MCF 10A (cell line): ENCODE measurements around the gene ABHD10. TPM values are rescaled to one million over a fixed set of nuclear protein-coding genes. Genes with fewer than 3 reads are reported as not detected.
A peak's percentile ranks its signal among the peaks of the same experiment; 100 is the strongest.

Experiments
- BruUV-seq: library from RNA; stranded (reverse); fragments of 400-500 nt; replicated peaks from 2 replicates; lab custom pipeline; 2021; lab: Mats Ljungman, UMichigan
- CTCF ChIA-PET: fragments of 300-600 bp; sonication (Branson Sonifier 250); formaldehyde crosslinking; extraction: SDS; loops from one replicate; lab custom pipeline; 2021; ENCODE audit warnings: antibody characterized with exemption, inconsistent platforms; lab: Yijun Ruan, JAX
- POLR2A ChIA-PET: fragments of 300-600, 350-650 bp; sonication (Branson Sonifier 250); formaldehyde crosslinking; extraction: SDS; loops from one replicate; lab custom pipeline; 2020; ENCODE audit warnings: antibody characterized with exemption, inconsistent platforms; lab: Yijun Ruan, JAX
- DNase-seq: peaks from one replicate; pipeline ENCODE4 v3.0.0-alpha.2; 2018; ENCODE audit not compliant: unreplicated experiment
- H3K27ac Mint-ChIP-seq: one replicate; pipeline ENCODE4 v1.8.0; 2022; ENCODE audit warnings: mild to moderate bottlenecking, low read depth, mixed read lengths; ENCODE audit not compliant: unreplicated experiment
- H3K27me3 Mint-ChIP-seq: one replicate; pipeline ENCODE4 v1.8.0; 2022; ENCODE audit warnings: mixed read lengths; ENCODE audit not compliant: insufficient read depth, unreplicated experiment
- H3K36me3 Mint-ChIP-seq: one replicate; pipeline ENCODE4 v1.8.0; 2022; ENCODE audit warnings: mild to moderate bottlenecking, moderate library complexity, mixed read lengths; ENCODE audit not compliant: insufficient read depth, unreplicated experiment
- H3K4me1 Mint-ChIP-seq: one replicate; pipeline ENCODE4 v1.8.0; 2022; ENCODE audit warnings: mixed read lengths; ENCODE audit not compliant: insufficient read depth, unreplicated experiment
- H3K4me3 Mint-ChIP-seq: one replicate; pipeline ENCODE4 v1.8.0; 2022; ENCODE audit warnings: mild to moderate bottlenecking, moderate library complexity, mixed read lengths; ENCODE audit not compliant: unreplicated experiment
- H3K9me3 Mint-ChIP-seq: one replicate; pipeline ENCODE4 v1.8.0; 2022; ENCODE audit warnings: mixed read lengths; ENCODE audit not compliant: unreplicated experiment
- intact Hi-C: fragments of 100-400 bp; cut with micrococcal nuclease; formaldehyde crosslinking; loops from 2 replicates; pipeline ENCODE4 v1.14.1; 2022
- total RNA-seq: library from RNA; stranded (reverse); gene quantifications from 2 replicates; pipeline ENCODE4 v1.2.3, GENCODE V29; 2022
- TF ChIP-seq, protein P1 (sequence below): fragments of 200-600 bp; IDR thresholded peaks from one replicate; pipeline ENCODE4 v1.8.0; 2022; ENCODE audit warnings: antibody characterized with exemption, mild to moderate bottlenecking; ENCODE audit not compliant: unreplicated experiment

ABHD10 gene
- total RNA-seq, 1 experiment from 2014 or later: 34.1 TPM

DNA sequence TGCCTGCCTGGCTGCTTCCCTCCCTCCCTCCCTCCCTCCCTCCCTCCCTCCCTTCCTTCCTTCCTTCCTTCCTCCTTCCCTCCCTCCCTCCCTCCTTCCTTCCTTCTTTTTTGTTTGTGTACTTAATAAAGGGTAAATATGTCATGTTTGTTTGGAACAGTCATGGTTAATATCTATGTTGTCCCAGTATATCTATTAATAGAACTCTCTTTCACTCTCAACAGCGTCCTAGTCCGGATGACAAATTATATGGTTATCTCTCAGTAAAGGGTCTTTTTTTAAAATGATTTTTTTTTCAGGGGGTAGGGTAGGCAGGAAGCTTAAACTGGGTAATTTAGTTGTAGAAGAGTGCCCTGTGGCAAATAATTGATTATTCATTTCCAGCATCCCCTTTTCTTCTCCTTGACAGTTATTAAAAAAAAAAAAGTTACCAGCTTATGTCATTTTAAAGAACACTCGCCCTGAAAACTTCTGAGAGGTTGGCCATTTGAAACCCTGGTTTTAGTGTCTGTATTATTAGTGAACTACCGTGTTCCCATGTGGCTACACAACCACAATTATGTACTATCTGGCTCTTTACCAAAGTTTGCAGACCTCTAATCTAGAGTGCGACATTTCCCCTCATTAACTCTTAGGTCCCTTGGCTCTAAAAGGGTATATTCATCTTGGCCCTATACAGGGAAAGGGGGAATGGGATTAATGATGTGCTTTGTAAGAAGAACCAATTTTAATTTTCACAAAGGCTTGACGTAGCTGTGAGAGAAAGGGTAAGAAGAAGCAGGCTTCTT, 33.6 kb downstream of the ABHD10 start:
- Mint-ChIP-seq H3K27me3 (no peaks in the 10 kb centered on the region), H3K27ac (no peak overlapping the region), H3K9me3 (no peaks in the 10 kb centered on the region), H3K4me1 (no peaks in the 10 kb centered on the region), H3K36me3 (no peaks in the 10 kb centered on the region), H3K4me3 (no peak overlapping the region)
- TF ChIP-seq, protein P1, sequence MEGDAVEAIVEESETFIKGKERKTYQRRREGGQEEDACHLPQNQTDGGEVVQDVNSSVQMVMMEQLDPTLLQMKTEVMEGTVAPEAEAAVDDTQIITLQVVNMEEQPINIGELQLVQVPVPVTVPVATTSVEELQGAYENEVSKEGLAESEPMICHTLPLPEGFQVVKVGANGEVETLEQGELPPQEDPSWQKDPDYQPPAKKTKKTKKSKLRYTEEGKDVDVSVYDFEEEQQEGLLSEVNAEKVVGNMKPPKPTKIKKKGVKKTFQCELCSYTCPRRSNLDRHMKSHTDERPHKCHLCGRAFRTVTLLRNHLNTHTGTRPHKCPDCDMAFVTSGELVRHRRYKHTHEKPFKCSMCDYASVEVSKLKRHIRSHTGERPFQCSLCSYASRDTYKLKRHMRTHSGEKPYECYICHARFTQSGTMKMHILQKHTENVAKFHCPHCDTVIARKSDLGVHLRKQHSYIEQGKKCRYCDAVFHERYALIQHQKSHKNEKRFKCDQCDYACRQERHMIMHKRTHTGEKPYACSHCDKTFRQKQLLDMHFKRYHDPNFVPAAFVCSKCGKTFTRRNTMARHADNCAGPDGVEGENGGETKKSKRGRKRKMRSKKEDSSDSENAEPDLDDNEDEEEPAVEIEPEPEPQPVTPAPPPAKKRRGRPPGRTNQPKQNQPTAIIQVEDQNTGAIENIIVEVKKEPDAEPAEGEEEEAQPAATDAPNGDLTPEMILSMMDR: no peak
- CTCF ChIA-PET: interaction anchor here (0.5 to 8.9 kb wide), 21 partner anchors 8 to 1197 kb away, joined by 3 to 101 read pairs (median 5); partner anchors contain the start of genes TAGLN3 and TMPRSS7
- POLR2A ChIA-PET: interaction anchor here (0.5 to 1.8 kb wide), 8 partner anchors 13 to 342 kb away, joined by 3 to 6 read pairs (median 3); partner anchors contain the start of gene ABHD10
- intact Hi-C loops: loop anchor here (2.0 kb wide), 1 partner anchor 74 kb away; the partner anchor contains the start of gene C3orf52
- no peak for DNase-seq
- no TSS peak for BruUV-seq

DNA sequence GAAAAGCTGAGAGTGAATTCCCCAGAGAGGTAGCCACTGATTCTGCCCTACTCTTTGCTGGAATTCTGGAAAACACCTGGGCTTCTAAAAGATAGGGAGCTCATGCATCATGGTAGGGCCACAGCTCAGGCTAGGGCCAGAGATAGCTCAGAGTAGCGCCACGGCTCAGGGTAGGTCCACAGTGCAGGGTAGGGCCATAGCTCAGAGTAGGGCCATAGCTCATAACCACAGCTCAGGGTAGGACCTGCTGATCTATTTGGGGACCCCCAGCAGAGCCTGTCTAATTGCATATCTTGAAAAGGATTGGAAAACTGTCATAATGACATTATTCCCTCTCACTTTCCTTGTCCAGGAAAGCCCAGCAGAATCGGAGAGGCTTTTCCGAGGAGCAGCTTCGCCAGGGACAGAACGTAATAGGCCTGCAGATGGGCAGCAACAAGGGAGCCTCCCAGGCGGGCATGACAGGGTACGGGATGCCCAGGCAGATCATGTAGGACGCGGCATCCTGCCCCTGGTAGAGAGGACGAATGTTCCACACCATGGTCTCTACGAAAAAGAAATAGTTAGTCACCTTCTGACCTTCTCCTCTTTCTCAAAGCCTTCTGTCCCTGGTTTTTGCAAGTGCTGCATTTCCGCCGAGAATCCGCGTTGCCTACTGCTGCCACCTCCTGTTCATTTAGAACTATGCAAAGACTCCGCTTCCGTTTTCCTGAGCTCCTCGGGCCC, 34.4 kb downstream of the ABHD10 start:
- POLR2A ChIA-PET: interaction anchor here (0.5 to 1.8 kb wide), 13 partner anchors 14 to 457 kb away, joined by 3 to 6 read pairs (median 3); partner anchors contain the start of gene ABHD10
- no peak overlapping the region for H3K4me3 Mint-ChIP-seq
- H3K36me3 Mint-ChIP-seq: no peaks in the 10 kb centered on the region
- no peaks in the 10 kb centered on the region for H3K9me3 Mint-ChIP-seq
- no peaks in the 10 kb centered on the region for H3K4me1 Mint-ChIP-seq
- CTCF ChIA-PET: interaction anchor here (0.5 to 8.9 kb wide), 43 partner anchors 9 to 529 kb away, joined by 3 to 101 read pairs (median 4); partner anchors contain the start of genes ABHD10, GCSAM, TAGLN3 and TMPRSS7
- no peak overlapping the region for H3K27ac Mint-ChIP-seq
- peak; percentile 75 for DNase-seq
- intact Hi-C loops: loop anchor here (1.0 to 2.0 kb wide), 4 partner anchors 24 to 344 kb away; partner anchors contain the start of gene C3orf52
- BruUV-seq: no TSS peak
- TF ChIP-seq, protein P1: peak; percentile 42
- H3K27me3 Mint-ChIP-seq: no peaks in the 10 kb centered on the region

DNA sequence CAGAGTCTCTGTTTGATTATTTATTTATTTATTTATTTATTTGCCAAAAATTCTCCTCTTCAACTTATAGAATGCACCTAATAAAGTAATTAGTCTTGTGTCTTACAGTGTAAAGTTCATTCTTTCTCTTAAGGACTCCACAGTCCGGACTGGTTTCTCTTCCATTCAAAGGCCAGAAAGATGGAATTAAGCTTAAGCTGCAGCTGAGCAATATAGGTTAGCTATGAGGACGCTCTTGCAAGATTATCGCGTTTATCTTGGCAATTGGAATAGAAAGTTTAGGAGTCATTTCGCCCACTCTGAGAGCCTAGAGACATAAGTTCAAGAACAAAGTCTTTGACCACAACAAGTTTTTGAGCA, 34.9 kb downstream of the ABHD10 start:
- no peaks in the 10 kb centered on the region for H3K4me1 Mint-ChIP-seq
- H3K9me3 Mint-ChIP-seq: no peaks in the 10 kb centered on the region
- ChIA-PET POLR2A (interaction anchor here (0.6 to 1.8 kb wide), 11 partner anchors 14 to 457 kb away, joined by 3 to 6 read pairs (median 3); partner anchors contain the start of gene ABHD10), CTCF (interaction anchor here (0.5 to 8.9 kb wide), 35 partner anchors 10 to 528 kb away, joined by 3 to 101 read pairs (median 4); partner anchors contain the start of genes ABHD10, GCSAM, TAGLN3 and TMPRSS7)
- no TSS peak for BruUV-seq
- H3K36me3 Mint-ChIP-seq: no peaks in the 10 kb centered on the region
- H3K27ac Mint-ChIP-seq: no peak overlapping the region
- intact Hi-C loops: loop anchor here (1.0 to 2.0 kb wide), 4 partner anchors 24 to 344 kb away; partner anchors contain the start of gene C3orf52
- no peaks in the 10 kb centered on the region for H3K27me3 Mint-ChIP-seq
- DNase-seq: no peak
- TF ChIP-seq, protein P1: no peak
- H3K4me3 Mint-ChIP-seq: no peak overlapping the region
